IPS DF 4.7 (cell line): ENCODE results near the gene HIVEP2.

ENCODE experiments used
- DNase-seq: peaks from one replicate; pipeline ENCODE4 v3.0.0-alpha.2; 2013; ENCODE audit warnings: low spot score; ENCODE audit errors: extremely low read depth

The HIVEP2 gene

DNA sequence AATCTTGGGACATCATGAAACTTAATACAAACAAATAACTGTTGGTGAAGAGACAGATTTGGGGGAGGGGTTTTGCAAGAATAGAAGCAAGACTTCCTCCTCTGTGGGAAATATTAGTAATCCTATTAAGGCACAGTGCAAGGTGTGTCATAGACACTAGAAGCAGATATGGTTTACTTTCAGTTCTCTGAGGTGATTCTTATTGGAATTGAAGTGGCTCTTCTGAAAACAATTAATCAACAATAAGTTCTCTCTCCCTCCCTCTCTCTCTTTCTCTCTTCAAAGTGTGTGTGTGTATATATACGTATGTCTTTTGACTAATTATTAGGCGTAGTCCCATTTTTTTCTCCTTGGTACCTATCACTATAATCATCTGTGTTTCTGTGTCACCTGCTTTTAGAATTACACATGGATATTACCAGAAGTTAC lies 99.8 kb downstream of the HIVEP2 start:
- DNase-seq: no peak

DNA sequence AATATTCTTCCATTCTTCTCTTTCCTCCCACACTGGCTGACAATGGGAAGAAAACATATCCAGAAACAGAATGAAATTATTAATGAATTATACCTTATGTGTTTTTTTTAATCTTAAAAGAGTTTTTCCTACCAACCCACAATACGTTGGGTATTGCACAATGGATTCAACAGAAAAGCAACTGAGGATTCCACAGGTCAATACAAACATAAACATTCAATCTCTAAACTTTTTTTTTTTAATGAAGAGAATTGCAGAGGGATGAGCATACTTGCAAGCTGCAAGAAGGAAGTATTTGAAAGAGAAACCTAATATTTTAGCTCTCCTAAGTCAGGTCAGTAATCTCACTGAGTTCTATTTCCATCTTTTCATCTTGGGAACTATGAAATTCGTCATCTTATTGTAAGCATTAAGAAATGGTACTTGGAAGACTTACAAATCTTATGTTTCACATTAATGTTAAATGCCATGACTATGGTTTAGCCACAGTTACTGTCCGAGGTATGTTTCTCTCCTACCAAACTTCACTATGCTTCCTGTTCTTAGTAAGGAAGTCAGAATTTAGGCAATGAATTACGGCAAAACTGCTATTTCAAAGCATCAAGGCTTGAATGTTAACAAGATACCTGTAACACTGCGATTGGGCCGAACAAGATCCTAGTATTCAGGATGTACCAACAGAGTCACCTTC lies 100.8 kb downstream of the HIVEP2 start:
- DNase-seq: no peak

DNA sequence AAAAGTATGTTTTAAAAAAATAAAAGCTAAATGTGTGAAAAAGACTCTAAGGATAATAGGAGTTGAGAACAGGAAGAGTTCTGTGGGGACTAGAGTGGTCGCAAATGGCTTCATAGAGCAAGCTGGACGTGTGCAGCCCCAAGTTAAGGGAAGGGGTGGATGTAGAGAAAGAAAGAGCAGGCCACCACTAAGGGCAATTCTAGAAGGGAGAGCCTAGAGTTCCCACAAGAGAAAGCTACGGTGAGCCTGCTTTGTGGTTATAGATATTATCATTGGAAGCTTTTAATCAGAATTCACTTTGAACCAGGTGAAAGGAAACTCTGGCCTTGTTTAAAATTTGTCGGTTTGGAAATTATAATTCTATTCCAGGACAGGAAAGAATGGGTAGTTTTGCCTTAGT lies 101.6 kb downstream of the HIVEP2 start:
- no peak for DNase-seq

DNA sequence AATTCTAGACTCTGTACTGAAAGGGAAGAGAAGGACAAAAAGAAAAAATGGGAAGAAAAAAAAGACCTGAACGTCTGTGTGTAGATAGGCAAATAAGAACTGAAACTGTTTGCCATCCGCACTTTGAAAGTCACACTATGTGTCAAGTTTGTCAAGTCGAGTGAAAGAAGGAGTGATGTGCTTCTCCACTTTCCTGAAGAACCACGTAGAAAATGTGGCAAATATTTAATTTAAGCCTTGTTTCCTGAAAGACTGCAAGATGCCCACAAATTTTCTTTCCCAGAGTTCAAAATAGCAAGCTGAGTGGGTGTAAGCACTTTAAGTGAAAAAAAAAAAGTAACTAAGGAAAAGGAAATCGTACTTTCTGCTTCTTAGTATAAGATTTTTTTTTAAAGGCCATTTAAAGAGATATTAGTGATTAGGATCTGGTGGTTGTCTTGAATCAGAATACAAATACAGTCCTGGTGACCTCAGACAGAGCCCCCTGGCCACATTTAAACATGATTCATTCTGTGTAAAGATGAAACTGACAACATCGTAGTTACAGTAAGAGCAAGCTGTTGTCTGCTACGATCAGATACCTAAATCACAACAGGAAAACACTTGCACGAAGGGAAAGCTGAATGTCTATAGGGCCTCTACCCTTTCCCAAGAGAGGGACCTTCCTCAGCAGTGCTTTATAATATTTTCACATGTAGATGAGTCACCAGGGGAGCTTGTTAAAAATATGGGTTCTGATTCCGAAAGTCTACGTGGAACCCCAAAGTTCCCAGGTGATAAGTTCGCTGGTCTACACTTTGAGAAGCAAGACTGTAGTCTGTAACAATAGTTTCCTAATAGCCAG lies 102.3 kb downstream of the HIVEP2 start:
- no peak for DNase-seq

DNA sequence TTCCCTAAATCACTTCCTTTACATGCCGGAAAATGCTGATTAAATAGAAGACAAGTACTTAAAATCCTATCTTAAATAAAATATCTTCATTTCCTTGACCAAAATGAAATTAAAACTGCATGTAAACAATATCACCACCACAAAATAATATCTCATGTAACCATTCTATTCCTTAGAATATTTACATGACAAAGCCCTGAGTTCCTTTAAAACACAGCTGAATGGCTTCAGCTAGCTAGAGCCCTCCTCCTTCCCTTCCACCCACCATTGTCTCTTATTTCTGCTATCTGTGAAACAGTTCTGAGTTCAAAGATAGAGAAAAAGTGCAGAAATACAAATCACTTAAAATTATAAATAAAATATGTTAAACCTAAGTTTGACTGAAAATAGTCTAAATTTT lies 103.1 kb downstream of the HIVEP2 start:
- DNase-seq: no peak

DNA sequence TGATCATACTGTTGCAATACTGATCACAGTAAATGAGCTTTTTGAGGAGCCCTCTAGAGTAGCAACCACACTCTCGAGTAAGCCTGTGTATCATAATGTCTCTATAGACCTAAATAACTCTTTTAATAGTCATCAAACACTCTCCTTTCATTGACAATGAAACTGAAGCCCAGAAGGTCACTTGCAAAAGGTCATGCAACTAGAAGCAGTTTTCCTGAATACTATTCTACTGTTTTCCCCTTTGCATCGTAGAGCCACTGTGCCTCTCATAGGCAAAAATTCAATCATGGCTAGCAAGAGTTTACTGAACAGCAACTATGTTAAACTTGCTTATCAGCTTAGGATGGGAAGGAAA lies 105.3 kb downstream of the HIVEP2 start:
- DNase-seq: no peak

DNA sequence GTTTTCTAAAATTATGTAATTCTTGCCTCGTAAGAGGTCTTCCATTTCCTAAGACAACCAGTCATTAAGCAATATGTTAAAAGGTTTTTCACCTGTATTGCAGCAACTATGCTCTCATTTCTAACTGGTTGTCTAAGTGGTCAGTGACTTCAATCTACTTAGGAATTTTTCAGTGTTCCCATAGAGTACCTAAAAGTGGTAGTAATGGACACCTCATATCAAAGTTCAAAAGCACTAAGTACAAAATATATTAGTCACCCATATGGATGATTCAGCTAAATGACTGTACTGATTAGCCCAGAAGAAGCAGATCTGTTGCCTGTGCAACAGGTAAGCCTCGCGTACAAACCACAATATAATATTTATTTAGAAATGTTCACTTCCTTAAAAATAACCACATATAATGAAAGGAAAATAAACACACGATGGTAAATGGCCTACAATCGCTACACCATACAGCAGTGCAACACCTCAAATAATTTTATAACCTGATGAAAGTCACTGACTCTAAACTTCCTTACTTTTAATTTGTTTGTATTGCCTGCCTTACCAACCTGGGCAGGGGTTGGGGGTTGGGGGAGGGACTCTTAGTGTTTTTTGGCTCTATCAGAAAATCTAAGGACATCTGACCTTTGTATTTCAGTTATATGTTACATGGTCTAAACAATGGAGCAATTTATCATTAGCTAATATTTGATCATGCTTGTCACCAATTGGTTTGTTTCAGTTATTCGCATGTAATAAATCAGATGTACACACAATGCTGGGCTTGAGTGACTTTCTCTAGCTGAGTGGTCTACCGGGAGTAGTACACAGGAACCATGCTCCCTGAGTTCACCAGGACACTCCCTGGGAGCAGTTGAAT lies 105.9 kb downstream of the HIVEP2 start:
- no peak for DNase-seq

DNA sequence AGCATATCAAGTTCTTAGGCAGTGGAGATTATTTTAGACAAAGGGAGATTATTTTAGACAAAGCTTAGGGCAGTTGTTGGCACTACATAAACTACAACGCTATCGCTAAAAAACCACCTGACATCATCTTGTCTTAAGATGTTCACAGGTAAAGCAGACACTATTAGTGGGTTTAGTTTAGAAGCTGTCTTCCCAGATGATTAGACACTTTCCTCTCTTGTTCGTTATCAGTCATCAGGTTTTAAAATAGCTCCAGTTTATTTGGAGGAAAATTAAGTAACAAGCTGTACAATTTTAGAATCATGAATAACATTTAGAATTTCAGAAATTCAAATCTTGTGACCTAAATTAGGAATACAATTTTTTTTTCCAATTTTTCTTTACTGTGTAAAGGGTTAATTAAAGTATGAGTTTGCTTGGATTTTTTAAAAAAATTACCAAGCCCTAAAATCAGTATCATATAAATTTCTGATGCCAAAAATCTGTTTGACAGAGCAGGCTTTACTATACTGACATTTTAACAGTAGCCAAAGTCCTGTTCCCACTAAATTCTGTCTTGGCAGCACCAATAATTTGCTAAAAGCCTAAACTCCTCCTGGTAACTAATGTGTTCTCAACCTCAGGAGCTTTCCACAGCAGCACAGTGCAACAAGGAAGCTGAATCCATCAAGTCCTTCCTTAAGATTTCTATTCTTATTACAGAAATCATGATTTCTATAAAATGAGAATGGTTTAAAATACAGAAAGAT lies 109.0 kb downstream of the HIVEP2 start:
- DNase-seq: no peak

DNA sequence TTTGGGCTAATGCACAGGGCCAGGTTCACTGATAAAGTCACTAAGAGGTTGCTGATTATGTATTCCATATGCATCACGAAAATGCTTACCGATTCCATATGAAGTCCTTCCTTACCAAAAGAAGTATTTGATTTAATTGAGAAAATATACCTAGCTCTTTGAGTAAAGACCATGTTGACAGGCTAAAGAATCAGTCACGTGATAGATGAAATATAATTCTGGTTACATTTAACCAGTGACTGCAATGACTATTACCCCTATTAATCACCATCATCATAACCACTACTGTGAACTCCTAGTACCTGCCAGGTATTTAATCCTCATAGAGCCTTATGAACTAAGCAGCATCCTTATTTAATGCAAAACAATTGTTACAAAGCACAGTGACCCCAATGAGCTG lies 110.1 kb downstream of the HIVEP2 start:
- no peak for DNase-seq

DNA sequence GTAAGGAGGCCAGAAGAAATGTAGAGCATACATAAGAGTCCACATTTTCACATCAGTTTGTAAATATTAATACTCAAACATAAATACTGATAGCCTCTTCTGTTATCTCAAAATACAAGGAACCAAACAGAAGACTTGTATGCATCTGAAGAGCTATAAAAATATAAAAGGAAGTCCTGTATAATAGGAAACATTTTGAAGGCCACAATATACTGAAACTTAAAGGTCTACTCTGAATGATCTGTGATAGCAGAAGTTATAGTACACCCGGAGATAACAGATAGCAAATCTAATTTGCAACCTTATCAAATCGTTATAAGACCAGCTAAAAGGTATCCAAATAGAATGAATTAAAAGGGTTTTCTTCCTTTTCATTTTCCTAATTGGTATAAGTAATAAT lies 111.2 kb downstream of the HIVEP2 start:
- no peak for DNase-seq

DNA sequence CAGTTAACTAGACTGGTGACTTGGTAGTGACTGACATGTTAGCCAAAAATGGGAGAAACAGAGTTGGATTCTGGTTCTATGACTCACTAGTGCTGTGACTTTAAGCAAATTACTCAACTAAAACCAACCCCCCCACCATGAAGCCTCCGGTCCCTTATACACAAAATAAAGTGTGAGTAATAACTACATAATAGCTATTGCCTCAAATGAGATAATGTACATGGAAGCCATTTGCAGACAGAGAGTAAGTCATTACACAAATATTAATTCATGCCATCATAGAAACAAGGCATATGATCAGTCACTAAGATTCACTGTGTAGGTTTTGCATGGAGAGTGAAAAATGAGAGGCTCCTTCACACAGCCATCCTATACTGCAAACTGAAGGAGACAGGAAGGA lies 111.9 kb downstream of the HIVEP2 start:
- no peak for DNase-seq

DNA sequence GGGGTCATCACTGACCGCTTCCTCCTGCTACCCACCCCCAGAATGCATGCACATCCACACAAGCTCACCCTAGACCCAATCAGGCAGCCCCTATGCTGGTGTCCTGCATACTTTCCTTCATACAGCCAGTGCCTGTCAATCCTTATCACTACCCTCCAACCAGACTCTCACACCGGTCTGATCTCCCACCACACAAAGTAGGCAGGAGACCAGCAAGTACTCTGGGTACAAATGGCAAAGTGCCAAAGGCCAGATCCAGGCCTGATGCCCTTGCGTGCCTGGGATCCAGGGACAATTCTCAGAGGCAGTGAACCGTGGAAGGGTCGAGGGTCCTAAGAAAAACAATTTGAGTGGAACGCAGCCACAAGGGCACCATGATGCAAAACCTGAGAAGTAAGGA lies 114.2 kb downstream of the HIVEP2 start:
- no peak for DNase-seq

DNA sequence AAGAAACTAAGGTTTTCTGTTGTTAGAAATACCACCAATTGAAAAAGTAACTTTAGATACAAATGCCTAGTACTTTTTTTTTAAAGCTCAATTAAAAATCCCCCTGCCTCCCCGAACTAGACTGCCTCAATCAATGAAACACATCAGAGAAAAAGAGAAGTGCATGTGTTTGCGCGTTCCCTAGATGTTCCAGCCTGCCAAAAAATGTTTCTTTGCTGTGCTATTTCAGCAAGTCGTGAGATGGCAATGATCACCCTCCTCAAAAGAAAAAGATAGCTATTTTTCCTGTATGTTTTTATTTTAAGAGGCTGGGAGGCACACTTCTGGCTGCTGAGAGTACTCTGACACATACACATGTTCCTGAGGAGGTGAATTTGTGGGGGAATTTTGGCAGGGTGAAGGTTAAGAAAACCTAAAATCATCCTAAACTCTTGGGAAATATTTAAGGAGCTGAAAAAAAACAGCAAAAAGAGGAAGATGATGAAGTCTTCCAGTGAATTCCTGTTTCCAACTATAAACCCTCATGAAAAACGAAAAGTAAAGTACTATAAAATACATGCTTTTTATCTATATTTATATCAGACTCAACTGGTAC lies 114.8 kb downstream of the HIVEP2 start:
- DNase-seq: no peak

DNA sequence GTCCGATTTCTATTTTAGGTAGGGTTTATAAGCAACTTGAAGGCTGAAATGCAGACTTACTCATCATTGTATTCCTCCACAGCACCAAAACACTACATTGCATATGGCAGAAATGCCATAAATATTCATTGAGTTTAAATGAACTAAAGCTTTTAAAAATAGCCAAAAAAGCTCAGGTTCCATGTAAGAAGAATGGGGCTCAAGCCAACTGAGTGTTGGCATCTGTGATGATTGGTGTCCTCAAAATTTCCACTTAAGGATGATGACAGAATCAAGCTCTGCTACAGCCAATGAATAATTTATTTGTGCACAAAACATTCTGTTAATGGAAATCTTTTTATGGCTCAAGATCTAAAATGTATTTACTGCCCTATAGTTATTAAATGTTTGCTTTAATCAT lies 115.4 kb downstream of the HIVEP2 start:
- no peak for DNase-seq

DNA sequence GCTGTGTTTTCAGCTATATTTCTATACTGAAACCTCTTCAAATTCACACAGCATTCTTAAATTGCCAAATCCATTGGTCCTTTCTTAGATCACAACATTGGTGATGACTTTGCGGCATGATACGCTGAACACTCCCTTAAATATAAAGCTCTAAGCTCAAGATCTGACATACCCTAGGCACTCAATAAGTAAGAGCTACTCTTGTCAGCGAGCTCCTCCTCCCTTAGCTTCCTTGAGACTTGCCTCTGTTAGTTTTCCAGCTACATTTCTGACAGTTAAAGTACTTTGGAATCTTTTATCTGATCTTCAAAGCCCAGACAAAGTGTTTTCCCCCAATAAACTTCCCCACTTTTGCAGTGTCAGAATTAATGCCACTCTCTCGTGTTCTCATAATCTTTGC lies 117.0 kb downstream of the HIVEP2 start:
- DNase-seq: no peak

DNA sequence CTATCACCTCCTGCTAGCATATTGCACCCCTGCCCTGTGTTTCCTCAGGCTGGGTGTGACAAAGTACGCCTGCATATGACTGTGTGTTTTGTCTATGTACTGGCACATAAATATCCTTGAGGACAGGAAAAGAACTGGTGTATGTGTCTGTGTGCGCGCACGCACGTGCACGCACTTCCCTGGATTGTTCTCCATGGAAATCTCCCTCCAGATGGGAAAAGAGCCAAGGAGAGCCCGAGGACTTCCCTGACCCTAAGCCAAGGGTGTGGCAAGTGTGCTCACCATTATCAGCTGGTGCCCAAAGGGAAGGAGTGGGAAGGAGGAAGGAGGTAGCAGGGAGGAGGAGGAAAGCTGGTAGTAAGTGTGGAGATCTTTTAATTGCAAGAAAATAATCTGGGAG lies 117.6 kb downstream of the HIVEP2 start:
- DNase-seq: no peak

DNA sequence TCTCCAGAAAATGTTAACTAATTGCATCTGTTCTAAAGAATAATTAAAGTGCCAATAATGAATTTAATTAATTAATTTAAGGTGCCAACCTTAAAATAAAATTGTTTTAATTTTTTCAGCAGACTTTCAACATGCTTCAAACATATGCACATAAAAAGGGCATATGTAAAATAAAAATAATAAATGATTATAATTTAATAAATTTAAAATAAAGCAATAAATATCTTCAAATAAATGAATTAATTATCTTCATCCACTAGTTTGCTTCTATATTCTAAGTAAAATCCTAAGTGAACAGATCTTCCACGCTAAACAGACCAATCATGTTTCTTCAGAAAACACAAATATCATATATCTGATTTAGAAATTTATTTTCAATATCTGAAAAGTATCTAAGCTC lies 119.2 kb downstream of the HIVEP2 start:
- no peak for DNase-seq

DNA sequence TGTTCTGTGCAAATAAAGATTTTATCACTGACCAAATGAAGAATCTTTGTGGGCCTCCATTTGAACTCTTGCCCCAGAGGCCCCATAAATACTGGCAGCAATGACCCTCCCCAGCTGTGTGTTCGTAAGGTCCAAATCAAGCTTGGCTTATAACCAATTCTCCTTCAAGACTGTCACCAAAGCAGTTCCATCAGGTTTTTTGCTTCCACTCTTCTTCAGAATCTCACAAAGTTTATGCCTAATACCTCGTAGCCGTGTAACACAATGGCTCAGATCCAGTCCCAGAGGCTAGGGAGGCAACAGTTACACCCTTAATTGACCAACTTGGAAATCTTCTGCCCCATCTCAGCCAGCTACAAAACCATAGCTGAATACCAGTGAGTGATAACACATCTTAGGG lies 120.5 kb downstream of the HIVEP2 start:
- no peak for DNase-seq

DNA sequence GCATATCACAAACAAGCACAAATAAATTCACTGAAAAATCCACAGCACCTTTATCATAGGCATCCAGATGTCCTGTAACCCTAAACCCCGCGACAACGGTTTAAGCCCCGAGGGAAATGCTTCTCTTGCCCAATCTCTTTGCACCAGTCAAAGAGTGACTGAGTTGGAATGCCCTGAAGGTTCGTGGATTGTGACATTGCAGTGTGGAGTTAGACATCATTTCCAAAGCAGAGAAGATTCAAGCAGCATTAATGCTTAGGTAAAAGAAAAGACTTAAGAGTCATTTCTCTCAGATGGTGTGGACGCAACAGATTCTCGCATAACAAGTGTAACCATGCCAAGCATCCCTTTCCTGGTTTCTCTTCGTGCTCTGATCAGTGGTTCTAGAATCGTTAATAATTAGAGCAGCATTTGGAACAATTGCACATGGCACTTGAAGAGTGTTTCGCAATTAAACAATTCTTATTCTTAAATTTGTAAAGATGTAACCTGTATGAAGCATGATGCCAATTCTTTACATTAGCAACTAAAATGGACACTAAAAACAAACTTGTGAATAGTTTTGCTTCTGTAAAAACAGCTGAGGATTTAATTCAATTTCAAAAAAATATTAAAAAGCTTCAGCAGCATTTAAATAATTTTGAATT lies 121.6 kb downstream of the HIVEP2 start:
- DNase-seq: no peak

DNA sequence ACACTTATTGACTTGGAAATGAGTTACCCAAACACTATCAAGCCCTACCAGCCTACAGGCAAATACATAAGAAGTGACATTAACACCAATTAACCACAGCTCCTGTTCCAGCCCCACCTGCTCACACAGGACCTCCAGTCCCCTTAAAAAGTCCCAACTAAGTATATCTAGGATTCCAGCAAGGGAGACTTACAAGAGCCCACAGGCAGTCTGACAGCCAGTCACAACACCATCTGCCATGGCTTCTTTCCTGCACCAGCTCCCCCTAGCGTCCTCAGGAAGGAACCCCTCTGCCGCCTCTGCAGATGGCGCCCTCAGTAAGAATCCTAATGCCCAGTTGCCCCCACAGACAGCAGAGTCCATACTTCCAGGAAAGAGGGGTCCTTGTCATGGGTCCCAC lies 122.1 kb downstream of the HIVEP2 start:
- DNase-seq: peak; percentile 53

DNA sequence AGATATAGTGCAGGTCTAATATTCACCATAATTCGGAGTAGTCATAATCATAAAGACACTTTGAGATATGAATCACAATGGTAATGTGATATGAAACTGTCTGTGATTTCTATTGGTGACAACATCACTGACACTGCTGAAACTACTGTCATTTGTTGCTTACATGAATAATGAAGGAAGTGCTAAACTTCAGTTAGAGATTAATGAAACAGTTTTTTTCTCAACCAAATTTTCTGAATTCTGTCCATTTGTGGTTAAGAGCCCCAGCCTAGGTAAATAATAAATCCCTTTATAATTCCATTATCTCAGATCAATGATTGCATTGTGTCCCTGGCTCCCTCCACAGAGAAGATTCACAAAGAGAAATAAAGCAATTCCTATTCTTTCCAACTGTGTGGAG lies 122.6 kb downstream of the HIVEP2 start:
- no peak for DNase-seq
